ENCODE data around the gene CCBE1.

- no peak for TF ChIP-seq CTCF (IDR thresholded peaks at IDR 0.05)
- no peak for TF ChIP-seq EZH2 (IDR thresholded peaks at IDR 0.05)
Observed at GRCh38 chr18:59416818-59417217, 280.4 kb downstream of the CCBE1 start.

All from neural progenitor cell (in vitro differentiated cells).